Loucy (cell line): ENCODE data around the gene TPSD1.

ENCODE experiments used
- H2AFZ ChIP-seq: fragments of 200-600 bp; sonication (generic); 2 replicates; pipeline ENCODE4 v1.6.0; 2016; ENCODE audit warnings: antibody characterized with exemption, mild to moderate bottlenecking, low read length, moderate library complexity
- H3F3A ChIP-seq: fragments of 200-600 bp; 2 replicates; pipeline ENCODE4 v1.6.0; 2016; ENCODE audit warnings: antibody characterized with exemption, low read depth, mild to moderate bottlenecking
- H3K27me3 ChIP-seq: fragments of 200-600 bp; sonication (generic); 2 replicates; pipeline ENCODE4 v1.6.1; 2014; ENCODE audit warnings: low read length, mild to moderate bottlenecking; ENCODE audit not compliant: insufficient read depth, poor library complexity, severe bottlenecking
- H3K36me3 ChIP-seq: fragments of 200-600 bp; sonication (generic); 2 replicates; pipeline ENCODE4 v1.6.1; 2016; ENCODE audit warnings: low read length; ENCODE audit not compliant: insufficient read depth
- H3K4me1 ChIP-seq: fragments of 200-600 bp; sonication (generic); 2 replicates; pipeline ENCODE4 v1.5.1; 2014; ENCODE audit warnings: low read length, mild to moderate bottlenecking; ENCODE audit not compliant: insufficient read depth, poor library complexity, severe bottlenecking
- H3K4me2 ChIP-seq: fragments of 200-600 bp; sonication (generic); 2 replicates; pipeline ENCODE4 v1.6.0; 2014; ENCODE audit warnings: antibody characterized with exemption, low read length, low read depth, mild to moderate bottlenecking; ENCODE audit not compliant: poor library complexity, severe bottlenecking
- H3K4me3 ChIP-seq: fragments of 200-600 bp; sonication (generic); 2 replicates; pipeline ENCODE4 v1.5.1; 2014; ENCODE audit warnings: low read length, mild to moderate bottlenecking, mixed read lengths; ENCODE audit not compliant: poor library complexity, severe bottlenecking
- H3K79me2 ChIP-seq: fragments of 200-600 bp; sonication (generic); 2 replicates; pipeline ENCODE4 v1.6.1; 2014; ENCODE audit warnings: low read length; ENCODE audit not compliant: insufficient read depth
- H3K9ac ChIP-seq: fragments of 200-600 bp; sonication (generic); 2 replicates; pipeline ENCODE4 v1.6.0; 2014; ENCODE audit warnings: mild to moderate bottlenecking, low read depth, low read length, moderate library complexity; ENCODE audit not compliant: poor library complexity, severe bottlenecking
- H3K9me2 ChIP-seq: fragments of 200-600 bp; sonication (generic); replicated peaks from 2 replicates; pipeline ENCODE4 v1.6.1; 2016; ENCODE audit warnings: low read depth, low read length, mixed read lengths
- H3K9me3 ChIP-seq: fragments of 200-600 bp; sonication (generic); 2 replicates; pipeline ENCODE4 v1.6.1; 2014; ENCODE audit warnings: mild to moderate bottlenecking, antibody characterized with exemption, low read length, low read depth; ENCODE audit not compliant: insufficient read depth
- H4K20me1 ChIP-seq: fragments of 200-600 bp; sonication (generic); 2 replicates; pipeline ENCODE4 v1.6.0; 2014; ENCODE audit warnings: antibody characterized with exemption, low read length, mild to moderate bottlenecking; ENCODE audit not compliant: insufficient read depth, poor library complexity, severe bottlenecking
- CTCF ChIP-seq: fragments of 200-600 bp; sonication (generic); conservative IDR thresholded peaks from 2 replicates; pipeline ENCODE4 v1.5.1; 2014; ENCODE audit warnings: mild to moderate bottlenecking, antibody characterized with exemption, low read length
- EZH2phosphoT487 ChIP-seq: fragments of 200-600 bp; IDR thresholded peaks from 2 replicates; pipeline ENCODE4 v1.6.1; 2018; ENCODE audit warnings: antibody characterized with exemption, mild to moderate bottlenecking, moderate library complexity, borderline replicate concordance

Gene TPSD1

GRCh38 chr16:1262210-1262845 is 6.5 kb downstream of the TPSD1 start:
- Histone ChIP-seq H3K9me2 (no peaks in the 10 kb centered on the region), H3K4me3 (no peak overlapping the region), H3F3A (no peaks in the 10 kb centered on the region), H3K36me3 (no peaks in the 10 kb centered on the region), H3K9ac (no peak overlapping the region), H2AFZ (no peak overlapping the region), H4K20me1 (no peaks in the 10 kb centered on the region), H3K27me3 (no peaks in the 10 kb centered on the region), H3K9me3 (no peaks in the 10 kb centered on the region), H3K4me2 (no peak overlapping the region), H3K4me1 (no peaks in the 10 kb centered on the region), H3K79me2 (no peaks in the 10 kb centered on the region)
- no peak for TF ChIP-seq CTCF
- no peak for TF ChIP-seq EZH2phosphoT487

GRCh38 chr16:1262846-1263221 is 7.0 kb downstream of the TPSD1 start:
- no peaks in the 10 kb centered on the region for H3K9me2 ChIP-seq
- H3K79me2 ChIP-seq = no peaks in the 10 kb centered on the region
- H3K4me3 ChIP-seq = no peak overlapping the region
- no peaks in the 10 kb centered on the region for H4K20me1 ChIP-seq
- no peak overlapping the region for H3K4me2 ChIP-seq
- H2AFZ ChIP-seq = no peak overlapping the region
- H3F3A ChIP-seq = no peaks in the 10 kb centered on the region
- H3K9me3 ChIP-seq = no peaks in the 10 kb centered on the region
- no peak for TF ChIP-seq EZH2phosphoT487
- TF ChIP-seq CTCF = no peak
- no peaks in the 10 kb centered on the region for H3K4me1 ChIP-seq
- no peaks in the 10 kb centered on the region for H3K36me3 ChIP-seq
- no peak overlapping the region for H3K9ac ChIP-seq
- H3K27me3 ChIP-seq = no peaks in the 10 kb centered on the region

DNA sequence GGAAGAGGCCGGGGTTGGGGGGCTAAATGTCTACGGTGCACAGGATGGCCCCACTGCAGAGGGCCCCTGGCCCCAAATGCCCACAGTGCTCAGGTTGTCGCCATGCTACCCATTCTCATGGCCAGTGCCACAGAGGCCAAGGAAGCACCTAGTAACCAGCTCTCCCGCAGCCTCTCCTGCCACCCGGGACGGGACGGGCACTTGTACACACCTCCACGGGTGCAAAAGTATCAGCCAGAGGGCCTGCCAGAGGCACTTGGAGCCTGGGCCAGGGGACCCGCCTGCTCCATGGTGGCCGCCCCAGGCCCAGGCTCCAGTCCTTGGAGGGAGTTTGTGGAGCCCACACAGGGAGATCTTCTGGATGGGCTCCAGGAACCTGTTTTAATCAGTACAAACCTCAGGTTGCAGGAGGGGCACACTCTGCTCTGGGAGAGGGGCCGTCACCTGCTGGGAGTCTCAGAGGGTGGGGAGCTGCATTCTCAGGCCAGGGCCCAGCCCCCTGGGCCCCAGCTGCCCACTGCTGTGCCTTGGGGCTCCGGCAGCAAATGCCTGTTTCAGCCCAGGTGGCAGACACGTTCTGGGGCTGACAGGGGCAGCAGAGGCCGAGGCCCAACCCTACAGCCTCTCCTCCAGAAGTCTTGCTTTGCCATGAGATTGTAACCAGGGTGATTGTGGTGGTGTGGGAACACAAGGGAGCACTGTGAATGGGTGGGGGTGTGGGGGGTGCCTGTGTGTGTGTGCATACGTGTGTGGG is 7.9 kb downstream of the TPSD1 start:
- Histone ChIP-seq H3K9ac (no peak overlapping the region), H3K27me3 (no peaks in the 10 kb centered on the region)
- no peak for TF ChIP-seq EZH2phosphoT487
- no peak for TF ChIP-seq CTCF

More for the DNA sequence above, 7.9 kb downstream of the TPSD1 start:
- Histone ChIP-seq H3K4me3 (no peak overlapping the region), H3K36me3 (no peaks in the 10 kb centered on the region), H2AFZ (no peak overlapping the region), H4K20me1 (no peaks in the 10 kb centered on the region), H3K79me2 (no peaks in the 10 kb centered on the region), H3K9me2 (no peaks in the 10 kb centered on the region), H3F3A (no peaks in the 10 kb centered on the region), H3K4me1 (no peaks in the 10 kb centered on the region), H3K9me3 (no peaks in the 10 kb centered on the region), H3K4me2 (no peak overlapping the region)
